GM19452 (cell line): ENCODE data around the gene IRAK1.

Source experiments
- ATAC-seq: cut with Tn5 transposase; IDR thresholded peaks from one replicate; pipeline ENCODE4 v1.9.1; 2021; ENCODE audit not compliant: unreplicated experiment

The IRAK1 gene

GRCh38 chrX:154040863-154041262 lies 21.2 kb upstream of the IRAK1 start:
- no peak for ATAC-seq

GRCh38 chrX:154040307-154040756 lies 20.6 kb upstream of the IRAK1 start:
- no peak for ATAC-seq

- no peak for ATAC-seq
Measured at GRCh38 chrX:154039577-154039976, 19.9 kb upstream of the IRAK1 start.

- ATAC-seq = no peak
Measured at GRCh38 chrX:154038656-154039055, 19.0 kb upstream of the IRAK1 start.

GRCh38 chrX:154037754-154038153 lies 18.1 kb upstream of the IRAK1 start:
- no peak for ATAC-seq

- no peak for ATAC-seq
Measured at GRCh38 chrX:154036513-154036912, 16.8 kb upstream of the IRAK1 start.

GRCh38 chrX:154033848-154034247 lies 14.1 kb upstream of the IRAK1 start:
- no peak for ATAC-seq

GRCh38 chrX:154032653-154033052 lies 13.0 kb upstream of the IRAK1 start:
- no peak for ATAC-seq

GRCh38 chrX:154032160-154032559 lies 12.5 kb upstream of the IRAK1 start:
- ATAC-seq = no peak

GRCh38 chrX:154030715-154031305 lies 11.1 kb upstream of the IRAK1 start:
- ATAC-seq = no peak

GRCh38 chrX:154030266-154030665 lies 10.6 kb upstream of the IRAK1 start:
- ATAC-seq = no peak

GRCh38 chrX:154029439-154029838 lies 9.7 kb upstream of the IRAK1 start:
- ATAC-seq = no peak

- no peak for ATAC-seq
Measured at GRCh38 chrX:154028502-154029184, 8.9 kb upstream of the IRAK1 start.

- ATAC-seq = no peak
Measured at GRCh38 chrX:154027986-154028385, 8.3 kb upstream of the IRAK1 start.

- no peak for ATAC-seq
Measured at GRCh38 chrX:154027022-154027402, 7.3 kb upstream of the IRAK1 start.

- no peak for ATAC-seq
Measured at GRCh38 chrX:154026136-154027021, 6.7 kb upstream of the IRAK1 start.

- ATAC-seq = no peak
Measured at GRCh38 chrX:154025230-154025629, 5.5 kb upstream of the IRAK1 start.

GRCh38 chrX:154024271-154024670 lies 4.6 kb upstream of the IRAK1 start:
- ATAC-seq = no peak

GRCh38 chrX:154023276-154024000 lies 3.7 kb upstream of the IRAK1 start:
- ATAC-seq = no peak

GRCh38 chrX:154022108-154022507 lies 2.4 kb upstream of the IRAK1 start:
- no peak for ATAC-seq

GRCh38 chrX:154021131-154021611 lies 1.5 kb upstream of the IRAK1 start:
- ATAC-seq = no peak
